HEK293 (cell line): ENCODE data around the gene MYO1E.

Experiments used
- YY1 ChIP-seq: fragments of 450-650 bp; formaldehyde crosslinking; IDR thresholded peaks from 2 replicates; pipeline ENCODE4 v1.5.1; 2018; ENCODE audit warnings: missing biosample characterization, missing genetic modification characterization
- ZNF138 ChIP-seq: fragments of 450-650 bp; formaldehyde crosslinking; IDR thresholded peaks from 2 replicates; pipeline ENCODE4 v1.5.1; 2016; ENCODE audit warnings: missing biosample characterization, missing genetic modification characterization, borderline replicate concordance
- ZNF175 ChIP-seq: fragments of 450-650 bp; formaldehyde crosslinking; IDR thresholded peaks from 2 replicates; pipeline ENCODE4 v1.5.1; 2016; ENCODE audit warnings: missing biosample characterization, missing genetic modification characterization
- ZNF184 ChIP-seq: fragments of 450-650 bp; IDR thresholded peaks from 2 replicates; pipeline ENCODE4 v1.5.1; 2018; ENCODE audit warnings: missing biosample characterization, mild to moderate bottlenecking, missing genetic modification characterization
- ZNF23 ChIP-seq: fragments of 450-650 bp; formaldehyde crosslinking; IDR thresholded peaks from 2 replicates; pipeline ENCODE4 v1.5.1; 2016; ENCODE audit warnings: missing biosample characterization, missing genetic modification characterization, borderline replicate concordance
- ZNF792 ChIP-seq: fragments of 450-650 bp; formaldehyde crosslinking; IDR thresholded peaks from 2 replicates; pipeline ENCODE4 v1.5.1; 2016; ENCODE audit warnings: missing biosample characterization, missing genetic modification characterization
- TF ChIP-seq, protein P1 (sequence below): fragments of 450-650 bp; formaldehyde crosslinking; IDR thresholded peaks from 2 replicates; pipeline ENCODE4 v1.5.1; 2016; ENCODE audit warnings: missing biosample characterization, missing genetic modification characterization
- TF ChIP-seq, protein P2 (sequence below): fragments of 450-650 bp; formaldehyde crosslinking; IDR thresholded peaks from 2 replicates; pipeline ENCODE4 v1.5.1; 2017; ENCODE audit warnings: missing biosample characterization, missing genetic modification characterization

DNA sequence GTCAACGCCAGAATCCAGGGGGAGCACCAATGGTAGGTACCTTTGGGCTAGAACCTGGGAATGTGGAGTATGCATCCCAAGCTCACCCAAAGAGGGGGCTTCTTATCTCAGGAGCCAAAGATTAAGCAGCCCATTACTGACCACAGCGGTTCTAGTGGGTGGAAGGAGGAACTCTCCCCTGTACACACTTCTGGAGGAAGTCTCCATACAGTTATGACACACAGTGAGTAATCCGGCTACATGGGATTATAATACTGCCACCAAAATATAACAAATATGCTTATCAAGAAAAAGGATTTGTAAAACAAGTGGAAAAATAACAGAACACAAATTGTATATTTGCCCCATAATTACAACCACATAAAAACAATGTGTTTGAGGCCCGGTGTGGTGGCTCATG, 8.4 kb downstream of the MYO1E start:
- TF ChIP-seq, protein P1, sequence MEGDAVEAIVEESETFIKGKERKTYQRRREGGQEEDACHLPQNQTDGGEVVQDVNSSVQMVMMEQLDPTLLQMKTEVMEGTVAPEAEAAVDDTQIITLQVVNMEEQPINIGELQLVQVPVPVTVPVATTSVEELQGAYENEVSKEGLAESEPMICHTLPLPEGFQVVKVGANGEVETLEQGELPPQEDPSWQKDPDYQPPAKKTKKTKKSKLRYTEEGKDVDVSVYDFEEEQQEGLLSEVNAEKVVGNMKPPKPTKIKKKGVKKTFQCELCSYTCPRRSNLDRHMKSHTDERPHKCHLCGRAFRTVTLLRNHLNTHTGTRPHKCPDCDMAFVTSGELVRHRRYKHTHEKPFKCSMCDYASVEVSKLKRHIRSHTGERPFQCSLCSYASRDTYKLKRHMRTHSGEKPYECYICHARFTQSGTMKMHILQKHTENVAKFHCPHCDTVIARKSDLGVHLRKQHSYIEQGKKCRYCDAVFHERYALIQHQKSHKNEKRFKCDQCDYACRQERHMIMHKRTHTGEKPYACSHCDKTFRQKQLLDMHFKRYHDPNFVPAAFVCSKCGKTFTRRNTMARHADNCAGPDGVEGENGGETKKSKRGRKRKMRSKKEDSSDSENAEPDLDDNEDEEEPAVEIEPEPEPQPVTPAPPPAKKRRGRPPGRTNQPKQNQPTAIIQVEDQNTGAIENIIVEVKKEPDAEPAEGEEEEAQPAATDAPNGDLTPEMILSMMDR (tag by site-specific recombination) = no peak
- TF ChIP-seq ZNF184 (tag by site-specific recombination) (no peak), ZNF138 (tag by site-specific recombination) (no peak), ZNF175 (tag by site-specific recombination) (no peak), ZNF23 (tag by site-specific recombination) (no peak), YY1 (tag by site-specific recombination) (no peak), ZNF792 (tag by site-specific recombination) (no peak)
- TF ChIP-seq, protein P2, sequence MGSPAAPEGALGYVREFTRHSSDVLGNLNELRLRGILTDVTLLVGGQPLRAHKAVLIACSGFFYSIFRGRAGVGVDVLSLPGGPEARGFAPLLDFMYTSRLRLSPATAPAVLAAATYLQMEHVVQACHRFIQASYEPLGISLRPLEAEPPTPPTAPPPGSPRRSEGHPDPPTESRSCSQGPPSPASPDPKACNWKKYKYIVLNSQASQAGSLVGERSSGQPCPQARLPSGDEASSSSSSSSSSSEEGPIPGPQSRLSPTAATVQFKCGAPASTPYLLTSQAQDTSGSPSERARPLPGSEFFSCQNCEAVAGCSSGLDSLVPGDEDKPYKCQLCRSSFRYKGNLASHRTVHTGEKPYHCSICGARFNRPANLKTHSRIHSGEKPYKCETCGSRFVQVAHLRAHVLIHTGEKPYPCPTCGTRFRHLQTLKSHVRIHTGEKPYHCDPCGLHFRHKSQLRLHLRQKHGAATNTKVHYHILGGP = no peak
